ENCODE results near the gene TENT4B. TPM values are rescaled to one million over a fixed set of nuclear protein-coding genes. Genes with fewer than 3 reads are reported as not detected.

TENT4B gene
- total RNA-seq, 1 experiment from 2014 or later: 16.9 TPM

DNA sequence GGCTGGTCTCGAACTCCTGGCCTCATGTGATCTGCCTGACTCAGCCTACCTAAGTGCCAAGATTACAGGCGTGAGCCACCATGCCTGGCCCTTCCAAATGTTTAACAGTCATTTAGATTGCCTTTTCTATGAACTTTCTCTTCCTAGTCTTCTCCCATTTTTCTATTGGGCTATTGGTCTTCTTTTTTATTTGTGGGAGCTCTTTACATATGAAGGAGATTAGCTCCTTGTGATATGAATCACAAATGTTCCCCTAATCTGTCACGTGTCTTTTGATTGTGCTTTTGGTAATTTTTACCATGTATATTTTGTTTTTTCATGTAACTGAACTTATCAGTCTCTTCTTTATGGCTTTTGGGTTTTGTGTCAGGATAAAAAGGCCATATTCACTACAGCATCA lies 125.1 kb downstream of the TENT4B start:
- intact Hi-C loops (cut with micrococcal nuclease): no loop called here
- H3K27ac ChIP-seq (ENCODE audit: low read depth, low read length): no peak overlapping the region
- no peak overlapping the region for H2AFZ ChIP-seq (ENCODE audit: low read depth, low read length, poor library complexity, severe bottlenecking)
- H4K20me1 ChIP-seq (ENCODE audit: insufficient read depth): no peaks in the 10 kb centered on the region
- no peaks in the 10 kb centered on the region for H3K9me3 ChIP-seq (ENCODE audit: control insufficient read depth in 1 of 2, insufficient read depth in 1 of 2, low read depth in 1 of 2, low read length in 2 of 2)
- no TSS peak for BruUV-seq (replicated peaks)
- no peak overlapping the region for H3K9ac ChIP-seq (ENCODE audit: low read length)
- DNase-seq (ENCODE audit: low read depth, low spot score): no peak
- ChIA-PET RAD21 (ENCODE audit: low non-redundant PET in 1 of 2, low total read pairs in 2 of 2, uncharacterized antibody in 2 of 2, unreplicated experiment in 2 of 2) (no interaction called here), CTCF (no interaction called here), POLR2A (no interaction called here)
- no peaks in the 10 kb centered on the region for H3K36me3 ChIP-seq (ENCODE audit: control insufficient read depth in 1 of 2, insufficient read depth in 2 of 2, low read length in 2 of 2)
- peaks cover 10% of the 10 kb centered on the region; the same call in 1 of the 2 replicates for H3K79me2 ChIP-seq (ENCODE audit: insufficient read depth, low read length)
- TF ChIP-seq CBX3 (IDR thresholded peaks at IDR 0.05; ENCODE audit: low read depth) (no peak), FOSL1 (IDR thresholded peaks at IDR 0.05; ENCODE audit: low read depth) (no peak), ZNF274 (IDR thresholded peaks at IDR 0.05; ENCODE audit: low read depth, low read length) (no peak), TCF7L2 (IDR thresholded peaks at IDR 0.05; ENCODE audit: borderline replicate concordance, extremely low read depth, insufficient read depth, insufficient read length) (no peak), ELF1 (IDR thresholded peaks at IDR 0.05; ENCODE audit: borderline replicate concordance, low read depth) (no peak), SRF (IDR thresholded peaks at IDR 0.05; ENCODE audit: low read depth) (no peak), ZFX (IDR thresholded peaks at IDR 0.05) (no peak), RAD21 (IDR thresholded peaks at IDR 0.05; ENCODE audit: low read depth) (no peak), SP1 (IDR thresholded peaks at IDR 0.05; ENCODE audit: low read depth) (no peak), SIN3A (IDR thresholded peaks at IDR 0.05; ENCODE audit: low read depth) (no peak)
- H3K4me2 ChIP-seq (ENCODE audit: low read length): no peak overlapping the region
- no peak overlapping the region for H3K4me3 ChIP-seq (replicated peaks in 1 of 2; ENCODE audit: low read depth in 1 of 2, low read length in 2 of 2)
- H3K27me3 ChIP-seq (ENCODE audit: insufficient read depth, low read length): no peaks in the 10 kb centered on the region
- H3K9me2 ChIP-seq (ENCODE audit: insufficient read depth): no peaks in the 10 kb centered on the region
- ATAC-seq: no peak
- H3K4me1 ChIP-seq (ENCODE audit: control insufficient read depth in 1 of 2, insufficient read depth in 2 of 2, low read length in 2 of 2): no peaks in the 10 kb centered on the region

DNA sequence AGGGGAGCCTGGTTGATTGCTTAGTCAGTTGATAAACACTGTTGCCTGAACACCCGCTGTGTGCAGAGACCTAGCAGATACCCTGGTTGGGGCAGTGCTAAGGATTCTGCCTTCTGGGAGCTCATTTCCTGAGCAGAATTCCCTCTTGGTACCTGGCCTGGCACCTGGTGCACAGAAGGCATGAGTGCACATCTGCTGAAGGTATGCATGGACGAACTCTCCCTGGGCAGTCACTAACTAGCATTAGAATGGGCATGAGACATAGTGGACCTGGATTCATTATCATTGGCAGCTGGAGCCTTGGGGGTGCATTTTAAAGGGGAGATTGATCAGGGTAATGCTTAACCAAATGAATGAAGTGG lies 126.4 kb downstream of the TENT4B start:
- RAD21 ChIA-PET (ENCODE audit: low non-redundant PET in 1 of 2, low total read pairs in 2 of 2, uncharacterized antibody in 2 of 2, unreplicated experiment in 2 of 2): no interaction called here
- ATAC-seq (no peak), DNase-seq (ENCODE audit: low read depth, low spot score) (no peak)
- Histone ChIP-seq H3K9me2 (ENCODE audit: insufficient read depth) (no peaks in the 10 kb centered on the region), H3K9me3 (ENCODE audit: control insufficient read depth in 1 of 2, insufficient read depth in 1 of 2, low read depth in 1 of 2, low read length in 2 of 2) (no peaks in the 10 kb centered on the region), H3K79me2 (ENCODE audit: insufficient read depth, low read length) (peaks cover 10% of the 10 kb centered on the region; the same call in 1 of the 2 replicates), H3K4me3 (replicated peaks in 1 of 2; ENCODE audit: low read depth in 1 of 2, low read length in 2 of 2) (no peak overlapping the region), H3K27ac (ENCODE audit: low read depth, low read length) (no peak overlapping the region), H3K9ac (ENCODE audit: low read length) (no peak overlapping the region), H3K27me3 (ENCODE audit: insufficient read depth, low read length) (no peaks in the 10 kb centered on the region), H2AFZ (ENCODE audit: low read depth, low read length, poor library complexity, severe bottlenecking) (no peak overlapping the region), H3K36me3 (ENCODE audit: control insufficient read depth in 1 of 2, insufficient read depth in 2 of 2, low read length in 2 of 2) (no peaks in the 10 kb centered on the region), H4K20me1 (ENCODE audit: insufficient read depth) (no peaks in the 10 kb centered on the region), H3K4me1 (ENCODE audit: control insufficient read depth in 1 of 2, insufficient read depth in 2 of 2, low read length in 2 of 2) (no peaks in the 10 kb centered on the region), H3K4me2 (ENCODE audit: low read length) (no peak overlapping the region)
- intact Hi-C loops (cut with micrococcal nuclease): no loop called here
- BruUV-seq (replicated peaks): no TSS peak
- CTCF ChIA-PET: no interaction called here
- TF ChIP-seq, protein P1, sequence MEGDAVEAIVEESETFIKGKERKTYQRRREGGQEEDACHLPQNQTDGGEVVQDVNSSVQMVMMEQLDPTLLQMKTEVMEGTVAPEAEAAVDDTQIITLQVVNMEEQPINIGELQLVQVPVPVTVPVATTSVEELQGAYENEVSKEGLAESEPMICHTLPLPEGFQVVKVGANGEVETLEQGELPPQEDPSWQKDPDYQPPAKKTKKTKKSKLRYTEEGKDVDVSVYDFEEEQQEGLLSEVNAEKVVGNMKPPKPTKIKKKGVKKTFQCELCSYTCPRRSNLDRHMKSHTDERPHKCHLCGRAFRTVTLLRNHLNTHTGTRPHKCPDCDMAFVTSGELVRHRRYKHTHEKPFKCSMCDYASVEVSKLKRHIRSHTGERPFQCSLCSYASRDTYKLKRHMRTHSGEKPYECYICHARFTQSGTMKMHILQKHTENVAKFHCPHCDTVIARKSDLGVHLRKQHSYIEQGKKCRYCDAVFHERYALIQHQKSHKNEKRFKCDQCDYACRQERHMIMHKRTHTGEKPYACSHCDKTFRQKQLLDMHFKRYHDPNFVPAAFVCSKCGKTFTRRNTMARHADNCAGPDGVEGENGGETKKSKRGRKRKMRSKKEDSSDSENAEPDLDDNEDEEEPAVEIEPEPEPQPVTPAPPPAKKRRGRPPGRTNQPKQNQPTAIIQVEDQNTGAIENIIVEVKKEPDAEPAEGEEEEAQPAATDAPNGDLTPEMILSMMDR (IDR thresholded peaks at IDR 0.05 in 2 of 3, conservative IDR thresholded peaks at IDR 0.05 in 1 of 3; ENCODE audit: borderline replicate concordance in 1 of 3, insufficient read depth in 1 of 3, low read depth in 2 of 3, low read length in 2 of 3): no peak
- TF ChIP-seq SRF (IDR thresholded peaks at IDR 0.05; ENCODE audit: low read depth) (no peak), JUND (IDR thresholded peaks at IDR 0.05) (no peak), TCF7L2 (IDR thresholded peaks at IDR 0.05; ENCODE audit: borderline replicate concordance, extremely low read depth, insufficient read depth, insufficient read length) (no peak), YY1 (IDR thresholded peaks at IDR 0.05; ENCODE audit: extremely low read depth, insufficient replicate concordance, low read depth, low read length) (no peak), POLR2AphosphoS5 (IDR thresholded peaks at IDR 0.05; ENCODE audit: low read depth, low read length) (no peak), ZNF274 (IDR thresholded peaks at IDR 0.05; ENCODE audit: low read depth, low read length) (no peak), CEBPB (IDR thresholded peaks at IDR 0.05; ENCODE audit: low read depth) (no peak), RAD21 (IDR thresholded peaks at IDR 0.05; ENCODE audit: low read depth) (no peak), EZH2phosphoT487 (IDR thresholded peaks at IDR 0.05; ENCODE audit: borderline replicate concordance) (no peak)
- POLR2A ChIA-PET: no interaction called here

All from HCT116 (cell line).